AG08395 (cell line): ENCODE data around the gene UBE2F.

Experiments used
- DNase-seq: peaks from one replicate; pipeline ENCODE4 v3.0.0; 2012; ENCODE audit warnings: mixed read lengths, low spot score

The UBE2F gene, protein sequence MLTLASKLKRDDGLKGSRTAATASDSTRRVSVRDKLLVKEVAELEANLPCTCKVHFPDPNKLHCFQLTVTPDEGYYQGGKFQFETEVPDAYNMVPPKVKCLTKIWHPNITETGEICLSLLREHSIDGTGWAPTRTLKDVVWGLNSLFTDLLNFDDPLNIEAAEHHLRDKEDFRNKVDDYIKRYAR

DNA sequence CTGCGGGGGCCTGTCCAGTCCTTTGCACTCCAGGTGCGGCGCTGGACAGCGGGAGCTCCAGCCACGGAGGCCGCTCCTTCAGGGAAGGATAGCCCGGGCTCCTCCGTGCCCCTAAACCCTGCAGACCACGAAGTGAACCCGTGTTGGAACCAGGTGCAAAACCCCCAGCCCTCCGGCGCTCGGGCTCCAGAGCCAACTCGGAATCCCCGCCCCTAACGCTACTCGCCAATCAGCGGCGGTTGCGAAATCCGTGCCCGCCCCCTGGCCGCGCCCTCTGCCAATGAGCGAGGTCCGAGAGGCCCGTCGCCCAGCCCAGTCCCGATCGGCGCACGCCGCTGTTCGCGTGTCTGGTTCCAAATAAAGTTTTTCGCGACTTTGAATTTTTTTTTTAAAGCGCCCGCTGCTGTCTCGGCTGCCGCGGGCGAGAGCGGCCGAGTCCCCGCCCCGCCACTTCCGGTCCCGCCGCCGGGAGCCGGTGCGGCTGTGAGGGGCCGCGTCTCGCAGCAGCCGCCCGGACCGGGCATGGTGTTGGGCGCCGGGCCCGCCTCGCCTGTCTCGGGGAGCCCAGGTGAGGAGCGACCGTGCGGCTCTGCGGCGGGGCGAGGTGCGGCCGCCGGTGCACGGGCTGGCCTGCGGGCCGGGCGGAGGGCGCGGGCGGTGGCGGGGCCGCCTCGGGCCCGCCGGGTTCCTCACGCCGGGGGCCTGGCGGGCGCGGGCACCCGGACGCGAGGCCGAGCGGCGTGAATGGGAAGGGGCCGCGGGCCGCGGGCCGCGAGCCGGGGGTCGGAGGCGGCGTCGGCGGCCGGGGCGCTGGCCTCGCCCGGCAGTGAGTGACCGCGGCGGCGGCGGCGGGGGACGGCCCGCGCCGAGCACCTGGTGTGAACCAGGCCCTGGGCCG lies at the start of gene UBE2F:
TSS of gene UBE2F (plus strand) at position 450 of the 898 bp plus-strand sequence. CDS start 6,094 bp downstream, outside the sequence.
- peak; percentile 99 for DNase-seq

DNA sequence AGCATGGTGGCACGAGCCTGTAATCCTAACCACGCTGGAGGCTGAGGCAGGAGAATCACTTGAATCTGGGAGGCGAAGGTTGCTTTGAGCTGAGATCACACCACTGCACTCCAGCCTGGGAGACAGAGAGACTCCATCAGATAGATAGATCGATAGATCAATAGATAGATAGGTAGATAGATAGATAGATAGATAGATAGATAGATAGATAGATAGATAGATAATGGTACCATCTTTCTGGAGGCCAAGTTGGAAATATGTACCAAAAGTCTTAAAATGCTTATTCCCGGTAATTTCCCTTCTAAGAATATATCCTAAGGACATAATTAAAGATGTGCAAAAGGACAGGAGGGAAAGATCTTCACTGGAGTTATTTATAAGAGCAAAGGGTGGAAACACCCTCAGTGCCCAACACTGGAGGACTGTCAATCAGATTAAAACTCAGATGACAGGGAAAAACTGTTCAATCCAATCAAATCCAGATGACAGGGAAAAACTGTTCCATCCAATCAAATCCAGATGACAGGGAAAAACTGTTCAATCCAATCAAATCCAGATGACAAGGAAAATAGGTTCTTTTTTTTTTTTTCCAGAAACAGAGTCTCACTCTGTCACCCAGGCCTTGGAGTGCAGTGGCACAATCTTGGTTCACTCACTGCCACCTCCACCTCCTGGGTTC lies 49.0 kb upstream of the UBE2F start:
- no peak for DNase-seq

DNA sequence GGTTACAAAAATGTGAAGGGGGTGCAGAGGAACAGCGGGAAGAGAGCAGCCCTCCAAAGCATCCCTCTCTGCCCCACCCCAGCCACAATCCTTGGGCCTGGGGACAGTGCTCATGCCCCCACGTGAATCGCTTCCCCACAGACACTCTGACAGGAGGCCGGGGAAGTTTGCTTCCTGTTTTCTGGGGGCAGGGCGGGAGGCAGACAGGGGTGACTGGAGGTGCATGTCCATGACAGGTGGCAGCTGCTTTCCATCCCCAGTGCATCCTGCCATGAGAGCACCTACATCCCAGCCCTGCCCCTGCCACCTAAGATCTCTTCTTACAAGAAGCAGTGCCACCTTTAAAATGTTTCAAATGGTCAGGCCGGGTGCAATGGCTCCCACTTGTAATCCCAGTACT lies 47.2 kb upstream of the UBE2F start:
- DNase-seq, result no peak

DNA sequence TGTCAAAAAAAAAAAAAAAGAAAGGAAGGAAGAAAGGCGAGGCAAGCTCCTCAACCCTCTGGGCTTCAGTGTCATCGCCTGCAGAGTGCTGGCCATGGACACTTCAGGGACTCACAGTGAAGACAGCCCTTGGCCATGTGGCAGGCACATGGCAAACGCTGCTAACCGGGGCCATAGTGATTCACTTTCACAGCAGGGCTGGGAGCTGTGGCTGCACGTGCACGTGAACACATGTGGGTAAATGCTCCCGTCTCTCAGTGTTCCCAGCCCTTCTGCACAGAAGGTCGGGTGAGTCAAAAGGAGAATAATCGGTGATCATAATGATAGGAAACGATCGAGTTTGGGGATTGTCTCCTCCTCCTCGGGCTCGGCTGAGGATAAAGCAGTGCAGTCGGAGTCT lies 46.1 kb upstream of the UBE2F start:
- DNase-seq, result peak; percentile 68

DNA sequence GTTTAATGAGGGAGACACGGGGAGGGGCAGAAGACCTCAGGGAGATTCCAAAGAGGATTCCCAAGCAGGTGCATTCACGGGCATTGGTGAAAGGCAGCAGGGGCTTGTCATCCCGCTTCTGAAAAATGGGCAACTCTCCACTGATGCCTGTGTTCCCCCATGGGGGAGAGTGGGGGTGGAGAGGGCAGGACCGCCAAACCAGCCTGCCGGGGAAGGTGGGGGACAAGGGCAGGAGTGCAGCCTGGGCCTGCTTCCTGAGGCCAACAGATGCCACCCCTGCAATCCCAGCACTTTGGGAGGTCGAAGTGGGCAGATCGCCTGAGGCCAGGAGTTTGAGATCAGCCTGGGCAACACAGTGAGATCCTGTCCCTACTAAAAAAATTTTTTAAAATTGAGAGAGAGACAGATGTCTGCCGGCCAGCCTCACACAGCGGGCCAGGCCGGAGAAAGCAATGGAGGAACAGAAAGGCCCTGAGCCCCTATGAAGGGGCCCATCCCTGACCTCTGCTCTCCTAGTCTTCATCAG lies 44.8 kb upstream of the UBE2F start:
- DNase-seq, result no peak

DNA sequence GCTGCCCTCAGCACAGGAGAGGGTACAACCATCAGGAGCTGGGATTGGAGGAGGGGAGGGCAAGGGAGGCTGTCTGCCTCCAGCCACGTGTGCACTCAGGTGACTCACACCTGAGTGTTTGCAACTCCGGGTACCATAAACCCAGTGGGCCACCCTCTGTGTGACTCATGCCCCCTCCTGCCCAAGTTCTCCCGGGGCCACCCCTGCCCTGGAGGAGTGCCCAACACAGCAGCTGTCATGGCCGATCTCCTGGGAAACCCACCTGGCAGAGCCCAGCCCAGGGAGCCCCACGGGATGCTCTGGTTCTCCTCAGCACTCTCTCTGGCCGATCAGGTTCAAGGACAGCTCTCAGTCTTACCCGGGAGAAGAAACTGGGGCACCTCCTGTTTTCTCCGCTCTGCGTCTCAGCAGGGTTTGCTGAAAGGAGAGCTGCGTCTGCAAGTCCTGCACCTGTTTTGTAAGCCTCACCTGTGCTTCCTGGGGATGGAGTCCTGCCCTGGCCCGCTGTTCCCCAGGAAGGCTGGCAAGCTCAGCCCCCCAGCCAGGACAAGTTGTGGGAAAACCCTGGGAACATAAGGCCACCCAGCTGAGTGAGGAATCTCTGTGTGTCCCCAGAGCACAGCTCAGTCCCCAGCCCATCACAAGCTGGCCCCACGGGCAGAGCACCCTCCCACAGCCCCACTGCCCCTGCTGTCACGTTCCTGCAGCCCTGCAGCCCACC lies 44.0 kb upstream of the UBE2F start:
- DNase-seq, result no peak

DNA sequence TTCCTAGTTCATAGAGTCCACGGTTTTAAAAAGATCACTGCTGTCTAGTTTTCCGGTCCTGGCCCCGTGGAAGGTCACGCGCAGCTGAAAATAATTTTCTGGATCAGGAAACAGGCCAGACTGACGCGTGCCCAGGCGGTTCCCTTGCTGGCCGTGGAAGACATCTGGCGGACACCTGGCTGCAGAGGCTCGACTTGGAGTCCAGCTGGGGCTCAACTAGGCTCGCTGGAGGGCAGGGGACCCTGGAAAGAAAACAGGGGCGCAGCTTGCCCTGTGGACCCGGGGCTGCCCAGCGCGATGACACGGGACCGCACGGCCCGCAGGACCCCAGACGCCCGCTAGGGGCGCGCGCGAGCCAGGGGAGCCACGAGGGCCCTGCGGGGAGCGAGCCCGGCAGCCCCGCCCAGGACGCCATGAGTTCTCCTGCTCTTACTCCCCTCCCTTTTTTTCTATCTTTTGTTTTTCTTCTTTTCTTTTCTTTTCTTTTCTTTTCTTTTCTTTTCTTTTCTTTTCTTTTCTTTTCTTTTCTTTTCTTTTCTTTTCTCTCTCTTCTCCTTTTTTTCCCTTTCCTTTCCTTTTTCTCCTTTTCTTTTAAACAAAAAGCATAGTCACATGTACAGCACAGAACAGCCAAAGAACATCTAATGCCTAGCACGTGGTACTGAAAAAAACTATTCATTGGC lies 43.2 kb upstream of the UBE2F start:
- peak; percentile 93 for DNase-seq

DNA sequence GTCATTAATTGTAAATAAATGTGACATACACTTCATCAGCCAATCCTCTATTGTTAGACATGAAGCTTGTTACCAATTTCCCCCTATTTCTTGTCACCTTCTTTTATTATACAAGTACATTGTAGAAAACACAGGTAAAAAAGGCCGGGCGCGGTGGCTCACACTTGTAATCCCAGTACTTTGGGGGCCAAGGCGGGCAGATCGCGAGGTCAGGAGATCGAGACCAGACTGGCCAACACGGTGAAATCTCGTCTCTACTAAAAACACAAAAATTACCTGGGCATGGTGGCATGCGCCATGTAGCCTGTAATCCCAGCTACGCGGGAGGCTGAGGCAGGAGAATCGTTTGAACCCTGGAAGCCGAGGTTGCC lies 42.7 kb upstream of the UBE2F start:
- DNase-seq, result no peak

DNA sequence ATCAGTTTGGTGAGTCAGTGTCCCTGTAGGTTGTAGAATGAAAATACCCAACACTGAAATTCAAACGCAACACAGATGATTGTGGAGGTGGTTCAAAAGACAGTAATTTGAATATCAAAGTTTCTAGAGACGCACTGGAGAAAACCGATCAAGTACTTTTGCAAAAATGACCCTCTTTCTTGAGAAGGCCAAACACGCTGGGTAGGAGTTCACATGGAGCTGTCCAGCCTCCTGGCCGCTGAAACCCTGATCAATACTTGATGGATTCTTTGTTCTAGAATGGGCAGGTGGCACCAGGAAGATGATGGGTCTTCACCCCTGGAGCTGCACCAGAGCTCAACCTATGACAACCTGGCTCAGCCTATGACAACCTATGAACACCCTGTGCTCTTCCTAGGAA lies 39.7 kb upstream of the UBE2F start:
- no peak for DNase-seq

DNA sequence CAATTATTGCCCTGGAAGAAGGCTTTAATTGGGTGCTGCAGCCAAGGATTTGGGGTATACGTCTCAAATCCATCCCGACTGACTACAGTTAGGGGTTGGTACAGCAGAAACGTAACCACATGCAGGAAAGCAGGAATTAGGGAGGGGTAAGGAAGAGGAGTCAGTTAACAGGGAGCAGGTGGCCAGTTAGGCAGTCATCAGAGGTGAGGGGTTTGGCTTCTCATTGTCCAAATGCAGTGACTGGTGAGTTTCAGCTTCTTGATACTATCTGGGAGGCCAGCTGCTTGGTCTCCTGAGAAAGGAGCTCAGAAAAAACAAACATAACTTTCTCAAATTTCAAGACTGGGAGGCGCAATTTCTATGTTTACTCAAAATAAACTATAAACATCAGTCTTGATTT lies 38.8 kb upstream of the UBE2F start:
- DNase-seq, result no peak

DNA sequence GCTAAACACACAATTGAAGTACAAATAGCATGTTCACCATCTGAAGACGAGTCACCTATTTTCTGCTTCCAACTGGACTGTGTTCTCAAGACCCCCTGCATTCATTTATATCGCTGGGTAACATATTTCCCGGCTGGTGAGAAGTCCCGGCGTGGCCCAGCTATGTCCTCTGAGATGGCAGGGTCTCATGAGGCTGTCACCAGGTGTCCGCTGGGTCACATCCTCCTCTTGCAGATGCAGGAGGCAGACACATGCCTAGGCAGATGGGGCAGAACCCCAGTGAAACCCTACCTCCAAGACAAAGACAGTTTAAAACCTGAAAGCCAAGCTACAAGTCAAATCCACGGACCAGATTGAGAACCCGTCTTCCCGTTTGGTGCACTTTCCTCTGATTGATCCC lies 36.8 kb upstream of the UBE2F start:
- DNase-seq, result no peak

DNA sequence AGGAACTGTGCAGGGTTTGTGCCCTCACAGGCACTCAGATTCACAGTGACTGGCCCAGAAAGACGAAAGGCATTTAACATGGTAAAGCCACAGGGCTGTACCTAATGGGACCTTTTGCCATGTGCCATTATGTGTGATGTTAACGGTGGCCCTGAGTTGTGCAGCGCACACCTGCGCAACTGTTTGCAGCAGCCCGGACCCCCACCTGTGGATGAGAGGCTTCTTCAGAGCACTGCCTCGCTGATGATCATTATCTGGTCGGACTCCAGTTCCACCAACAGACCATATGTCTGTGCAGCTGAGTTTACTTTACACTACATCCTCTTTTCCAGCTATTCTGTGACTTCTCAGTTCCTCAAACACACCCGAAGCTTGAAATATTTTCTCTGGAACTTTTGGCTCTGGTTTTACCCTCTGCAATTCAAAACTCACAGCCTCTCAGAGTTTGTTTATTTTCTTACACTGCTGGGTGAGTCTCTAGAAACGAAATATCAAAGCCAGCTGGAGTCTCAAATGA lies 35.6 kb upstream of the UBE2F start:
- peak; percentile 45 for DNase-seq

DNA sequence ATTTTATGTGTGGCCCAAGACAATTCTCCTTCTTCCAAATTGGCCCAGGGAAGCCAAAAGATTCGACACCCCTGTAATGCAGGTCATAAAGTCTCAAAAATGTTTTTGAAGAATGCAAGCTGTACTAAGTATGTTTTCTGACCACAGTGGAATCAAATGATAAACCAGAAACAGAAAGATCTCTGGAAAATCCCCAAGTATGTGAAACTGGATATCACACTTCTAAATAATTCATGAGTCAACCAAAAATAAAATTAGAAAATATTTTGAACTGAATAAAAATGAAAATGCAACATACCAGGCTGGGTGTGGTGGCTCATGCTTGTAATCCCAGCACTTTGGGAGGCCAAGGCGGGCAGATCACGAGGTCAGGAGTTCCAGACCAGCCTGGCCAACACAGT lies 34.1 kb upstream of the UBE2F start:
- DNase-seq, result peak; percentile 61

DNA sequence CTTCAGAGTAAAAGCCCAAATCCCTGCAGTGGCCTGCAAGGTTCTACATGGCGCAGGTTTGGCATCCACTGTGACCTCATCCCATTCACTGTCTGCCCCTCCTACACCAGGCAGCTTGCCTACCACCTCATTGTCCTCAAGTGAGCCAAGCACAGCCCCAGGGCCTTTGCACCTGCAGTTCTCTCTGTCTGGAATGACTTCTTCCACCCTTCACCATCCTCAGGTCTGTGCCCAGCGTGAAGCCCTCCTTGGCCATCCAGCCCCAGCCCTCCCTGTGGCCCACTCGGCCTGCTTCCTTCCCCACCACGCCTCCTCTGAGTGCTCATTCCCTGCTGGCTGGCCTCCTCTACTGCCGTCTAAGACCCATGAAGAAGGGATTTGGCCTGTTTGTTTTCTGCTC lies 32.6 kb upstream of the UBE2F start:
- DNase-seq, result no peak

DNA sequence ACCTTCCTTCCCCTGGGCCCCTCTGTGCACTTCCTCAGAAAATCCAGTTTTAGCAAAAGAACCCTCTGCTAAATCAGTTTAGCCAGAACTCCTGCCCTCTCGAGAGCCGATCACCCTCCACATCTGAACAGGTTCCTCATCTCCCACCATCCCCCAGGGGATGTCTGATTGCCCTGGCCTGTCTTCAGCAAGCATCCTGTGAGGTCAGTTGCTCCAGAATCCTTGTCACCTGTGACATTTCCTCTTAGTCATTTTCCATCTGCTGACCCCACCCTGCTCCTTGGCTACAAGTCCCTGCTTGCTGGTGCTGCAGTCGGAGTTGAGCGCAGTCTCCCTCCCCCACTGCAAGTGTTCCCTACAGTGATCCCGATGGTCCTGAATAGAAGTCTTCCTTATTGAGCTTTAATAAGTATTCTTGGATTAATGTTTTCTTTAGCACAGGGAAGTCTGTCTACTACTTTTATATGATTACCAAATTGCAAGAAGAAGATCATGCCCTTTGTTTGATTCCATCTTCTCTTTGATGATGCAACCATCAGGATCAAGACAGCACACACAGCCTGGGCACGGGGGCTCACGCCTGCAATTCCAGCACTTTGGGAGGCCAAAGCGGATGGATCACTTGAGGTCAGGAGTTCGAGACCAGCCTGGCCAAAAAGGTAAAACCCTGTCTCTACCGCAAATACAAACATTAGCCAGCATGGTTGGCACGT lies 30.9 kb upstream of the UBE2F start:
- DNase-seq, result no peak

DNA sequence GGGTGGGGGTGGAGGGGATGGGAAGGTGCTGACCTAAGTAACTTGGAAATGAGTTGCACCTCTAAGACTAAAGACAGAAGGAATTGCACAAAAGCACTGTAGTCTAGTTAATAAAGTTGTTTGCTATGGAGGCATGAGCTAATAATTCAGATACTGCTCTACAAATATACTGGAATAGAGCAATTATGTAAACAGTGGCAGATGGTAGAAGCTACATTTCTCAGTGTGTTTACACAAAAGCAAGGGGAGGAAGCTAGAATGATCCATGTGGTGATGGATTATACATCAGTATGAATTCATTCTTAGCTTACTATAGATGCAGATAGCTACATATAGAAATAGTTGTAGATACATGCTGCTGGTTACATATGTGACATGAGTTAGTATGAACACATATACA lies 27.6 kb upstream of the UBE2F start:
- DNase-seq, result no peak

DNA sequence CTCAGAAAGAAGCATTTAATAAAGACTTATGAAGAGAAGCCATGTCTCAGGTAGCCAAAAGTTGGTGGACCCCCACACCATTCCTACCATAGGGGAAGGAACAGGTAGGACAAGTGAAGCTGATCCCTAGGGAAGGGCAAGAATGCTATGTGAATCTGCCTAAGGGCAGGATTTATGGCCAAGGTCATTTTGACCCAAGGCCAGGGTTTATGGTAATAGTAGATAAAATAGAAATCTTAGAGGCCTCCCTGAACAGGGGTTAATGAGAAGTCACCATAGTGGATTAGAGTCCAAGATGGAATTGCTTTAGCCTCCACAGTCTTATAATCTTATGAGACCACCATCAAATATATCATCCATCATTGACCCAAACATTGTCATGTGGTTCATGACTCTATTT lies 26.0 kb upstream of the UBE2F start:
- no peak for DNase-seq

DNA sequence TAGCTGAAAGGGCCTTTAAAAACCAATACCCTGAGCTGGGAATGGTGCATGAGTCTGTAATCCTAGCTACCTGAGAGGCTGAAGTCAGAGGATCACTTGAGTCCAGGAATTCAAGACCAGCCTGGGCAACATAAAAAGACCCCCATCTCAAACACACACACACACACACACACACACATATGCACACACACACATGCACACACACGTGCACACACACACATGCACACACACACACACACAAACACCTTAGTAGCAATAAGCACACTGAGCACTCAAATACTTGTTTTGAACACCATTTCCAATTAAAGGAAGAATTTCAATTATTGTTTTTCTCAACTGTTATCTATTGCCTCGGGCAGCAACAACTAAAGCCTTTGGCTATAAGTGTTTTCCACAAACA lies 25.6 kb upstream of the UBE2F start:
- DNase-seq, result no peak

DNA sequence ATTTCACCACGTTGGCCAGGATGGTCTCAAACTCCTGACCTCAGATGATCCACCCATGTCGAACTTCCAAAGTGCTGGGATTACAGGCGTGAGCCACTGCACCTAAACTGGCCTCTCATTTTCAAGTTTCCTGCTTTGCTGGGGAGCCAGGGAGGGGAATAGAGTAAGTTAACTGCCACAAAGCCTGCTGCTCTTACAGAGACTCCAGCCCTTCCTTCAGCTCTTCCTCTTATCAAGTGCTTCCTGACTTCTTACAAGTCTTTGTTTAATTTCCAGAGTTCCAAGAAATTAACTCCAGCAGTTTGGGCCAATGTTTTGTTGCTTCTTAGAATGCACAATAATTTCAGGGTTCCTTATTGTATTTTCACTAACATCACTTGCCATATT lies 24.3 kb upstream of the UBE2F start:
- DNase-seq, result no peak

DNA sequence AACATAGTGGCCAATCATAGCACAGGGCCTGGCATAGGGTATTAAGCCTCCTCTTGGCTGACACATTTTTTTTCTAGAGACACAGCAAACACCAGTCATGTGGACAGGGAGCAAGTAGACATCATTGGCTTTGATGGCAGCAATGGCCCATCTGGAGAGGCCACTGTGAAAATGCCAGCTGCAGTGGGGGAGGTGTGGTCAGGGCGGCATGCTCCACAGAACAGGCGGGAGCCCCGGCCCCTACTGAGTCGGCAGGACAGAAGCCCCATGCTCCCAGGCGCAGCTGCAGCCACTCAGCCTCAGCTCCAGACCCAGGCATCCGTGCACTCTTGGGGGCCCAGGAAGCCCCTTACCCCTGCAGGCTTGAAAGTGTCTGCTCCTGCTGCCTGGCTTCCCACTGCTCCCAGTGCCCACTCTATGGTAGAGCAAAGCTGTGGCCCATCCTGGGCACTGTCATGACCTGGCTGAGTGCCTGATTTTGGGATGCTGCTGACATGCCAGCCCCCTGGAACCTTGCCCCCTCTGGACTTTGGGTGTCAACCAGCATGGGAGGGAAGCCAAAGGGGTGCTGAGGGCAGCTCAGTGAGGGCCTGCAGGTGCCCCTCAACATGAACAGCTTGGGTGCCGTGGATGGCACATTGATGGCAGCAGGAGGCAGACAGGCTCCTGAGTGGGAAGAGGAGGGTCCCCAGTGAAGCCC lies 23.3 kb upstream of the UBE2F start:
- DNase-seq, result no peak
